Keratinocyte (primary cell): ENCODE data around the gene XKR8.

Experiments used
- EZH2 ChIP-seq: IDR thresholded peaks from one replicate; pipeline ENCODE4 v1.6.1; 2012; ENCODE audit warnings: inconsistent platforms, mild to moderate bottlenecking, low read length, moderate library complexity
- TF ChIP-seq, protein P1 (sequence below), 3 experiments: IDR thresholded peaks in 1 of 3; conservative IDR thresholded peaks in 1 of 3; optimal IDR thresholded peaks in 1 of 3; 2 replicates in 2 of 3; 3 replicates in 1 of 3; pipeline versions ENCODE3 to v1.5.1; 2011; ENCODE audit warnings: low read length in 3 of 3, mild to moderate bottlenecking in 3 of 3, moderate library complexity in 2 of 3, control low read depth in 1 of 3, inconsistent platforms in 1 of 3; ENCODE audit not compliant: insufficient read depth in 2 of 3; ENCODE audit errors: extremely low read depth in 1 of 3

DNA sequence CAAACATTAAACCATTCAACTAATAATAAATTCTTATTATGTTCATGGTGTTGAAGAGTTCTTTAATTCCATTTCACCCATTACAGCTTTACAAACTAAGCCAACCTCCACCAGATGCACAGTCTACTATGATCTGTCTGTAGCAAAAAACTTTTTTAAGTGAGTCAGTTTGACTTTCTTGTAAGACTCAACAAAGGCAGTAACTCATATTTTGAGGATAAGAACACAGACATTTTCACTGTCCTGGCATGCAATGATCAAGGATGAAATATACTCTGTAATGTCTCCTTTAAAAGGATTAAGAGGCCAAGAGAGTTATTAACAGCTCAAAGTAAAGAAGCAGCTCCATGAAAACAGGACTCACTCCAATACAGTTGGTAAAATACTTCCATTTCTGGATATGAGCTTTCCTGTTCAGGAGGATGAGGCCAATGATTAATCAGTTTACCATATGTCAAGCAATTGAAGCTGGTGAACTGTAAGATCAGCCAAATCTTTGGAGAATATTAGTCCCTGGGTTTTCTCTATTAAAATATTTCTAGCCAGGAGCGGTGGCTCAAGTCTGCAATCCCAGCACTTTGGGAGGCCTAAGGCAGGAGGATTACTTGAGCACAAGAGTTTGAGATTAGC lies 20.6 kb downstream of the XKR8 start:
- TF ChIP-seq, protein P1, sequence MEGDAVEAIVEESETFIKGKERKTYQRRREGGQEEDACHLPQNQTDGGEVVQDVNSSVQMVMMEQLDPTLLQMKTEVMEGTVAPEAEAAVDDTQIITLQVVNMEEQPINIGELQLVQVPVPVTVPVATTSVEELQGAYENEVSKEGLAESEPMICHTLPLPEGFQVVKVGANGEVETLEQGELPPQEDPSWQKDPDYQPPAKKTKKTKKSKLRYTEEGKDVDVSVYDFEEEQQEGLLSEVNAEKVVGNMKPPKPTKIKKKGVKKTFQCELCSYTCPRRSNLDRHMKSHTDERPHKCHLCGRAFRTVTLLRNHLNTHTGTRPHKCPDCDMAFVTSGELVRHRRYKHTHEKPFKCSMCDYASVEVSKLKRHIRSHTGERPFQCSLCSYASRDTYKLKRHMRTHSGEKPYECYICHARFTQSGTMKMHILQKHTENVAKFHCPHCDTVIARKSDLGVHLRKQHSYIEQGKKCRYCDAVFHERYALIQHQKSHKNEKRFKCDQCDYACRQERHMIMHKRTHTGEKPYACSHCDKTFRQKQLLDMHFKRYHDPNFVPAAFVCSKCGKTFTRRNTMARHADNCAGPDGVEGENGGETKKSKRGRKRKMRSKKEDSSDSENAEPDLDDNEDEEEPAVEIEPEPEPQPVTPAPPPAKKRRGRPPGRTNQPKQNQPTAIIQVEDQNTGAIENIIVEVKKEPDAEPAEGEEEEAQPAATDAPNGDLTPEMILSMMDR (optimal IDR thresholded peaks at IDR 0.05 in 1 of 3, IDR thresholded peaks at IDR 0.05 in 1 of 3, conservative IDR thresholded peaks at IDR 0.05 in 1 of 3; ENCODE audit: extremely low read depth in 1 of 3, insufficient read depth in 2 of 3, low read length in 3 of 3): no peak
- TF ChIP-seq EZH2: no peak
